ENCODE measurements around the gene POM121L12.

Gene POM121L12

DNA sequence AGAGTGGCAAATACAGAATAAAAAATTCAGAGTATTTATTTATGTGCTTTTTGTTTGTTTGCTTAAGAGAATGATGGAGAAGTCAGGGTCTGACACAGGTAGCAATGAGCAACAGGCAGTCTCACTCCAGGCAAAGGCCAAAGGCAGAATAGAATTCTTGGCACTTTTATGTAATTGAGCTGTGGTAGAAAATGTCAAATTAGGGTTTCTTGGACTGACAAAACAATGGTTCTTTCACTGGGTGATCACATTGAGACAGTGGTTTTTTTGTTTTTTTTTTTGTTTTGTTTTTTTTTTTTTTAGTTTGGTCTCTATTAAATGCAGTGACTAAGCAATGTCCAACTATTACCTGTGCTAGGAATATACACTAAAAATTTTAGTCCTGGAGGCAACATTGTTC, 27.4 kb downstream of the POM121L12 start:
- no peaks in the 10 kb centered on the region for H3K4me1 Mint-ChIP-seq (ENCODE audit: low read depth)
- H3K27ac Mint-ChIP-seq, result no peak overlapping the region
- H3K9me3 Mint-ChIP-seq, result peaks cover 43% of the 10 kb centered on the region

DNA sequence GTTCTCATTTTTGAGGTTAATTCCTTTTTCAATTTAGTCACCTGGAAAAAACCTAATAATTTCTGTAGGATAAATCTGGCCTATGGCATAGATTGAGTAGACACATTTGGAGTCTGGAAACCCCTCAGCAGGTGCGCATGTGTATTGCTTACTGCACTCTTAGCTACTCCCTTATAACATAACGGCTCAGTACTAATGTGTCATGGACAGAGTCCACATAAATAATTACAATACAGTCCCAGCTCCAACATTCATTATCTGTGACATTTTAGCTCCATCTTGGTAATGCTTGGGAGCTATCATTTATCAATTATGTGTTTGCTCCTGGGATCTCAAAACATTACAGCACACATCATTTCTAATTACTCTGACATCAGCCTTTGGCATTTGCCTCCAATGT, 33.2 kb downstream of the POM121L12 start:
- Mint-ChIP-seq H3K36me3 (ENCODE audit: low read depth) (no peaks in the 10 kb centered on the region), H3K4me3 (no peak overlapping the region), H3K27me3 (ENCODE audit: low read depth) (no peaks in the 10 kb centered on the region), H3K9me3 (peaks cover 25% of the 10 kb centered on the region), H3K27ac (no peak overlapping the region), H3K4me1 (ENCODE audit: low read depth) (no peaks in the 10 kb centered on the region)

More for the DNA sequence above, 27.4 kb downstream of the POM121L12 start:
- Mint-ChIP-seq H3K27me3 (ENCODE audit: low read depth) (no peaks in the 10 kb centered on the region), H3K36me3 (ENCODE audit: low read depth) (no peaks in the 10 kb centered on the region), H3K4me3 (no peak overlapping the region)

DNA sequence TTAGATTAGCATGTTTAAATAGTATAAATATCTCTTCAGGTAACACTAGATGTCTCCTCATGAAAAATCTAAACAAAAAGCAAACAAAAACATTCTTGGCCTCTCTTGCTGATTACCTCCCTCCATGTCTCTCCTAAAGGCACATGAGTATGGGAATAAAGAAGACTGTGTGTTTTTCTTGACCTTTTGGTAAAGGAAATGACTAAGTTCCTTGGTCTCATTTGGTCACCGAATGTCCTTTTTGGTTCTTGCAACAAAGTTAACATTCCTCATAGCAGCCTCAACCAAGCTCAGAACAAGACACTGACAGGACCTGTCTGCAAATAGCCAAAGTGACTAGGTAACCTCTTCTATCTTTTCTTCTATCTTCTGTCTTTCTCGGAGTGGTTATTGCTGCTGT, 35.5 kb downstream of the POM121L12 start:
- no peaks in the 10 kb centered on the region for H3K36me3 Mint-ChIP-seq (ENCODE audit: low read depth)
- H3K27me3 Mint-ChIP-seq (ENCODE audit: low read depth), result no peaks in the 10 kb centered on the region
- H3K4me1 Mint-ChIP-seq (ENCODE audit: low read depth), result no peaks in the 10 kb centered on the region
- no peak overlapping the region for H3K4me3 Mint-ChIP-seq
- no peak overlapping the region for H3K27ac Mint-ChIP-seq
- H3K9me3 Mint-ChIP-seq, result peaks cover 25% of the 10 kb centered on the region
